Nephron (organoid): ENCODE results near the gene MAP2K7.

Source experiments
- H3K27ac Mint-ChIP-seq, 3 experiments: 2 replicates each; pipeline ENCODE4 v1.8.0; 2020; ENCODE audit warnings: mixed read lengths in 3 of 3, mild to moderate bottlenecking in 2 of 3, moderate library complexity in 1 of 3
- H3K27me3 Mint-ChIP-seq: 2 replicates; pipeline ENCODE4 v1.8.0; 2021; ENCODE audit warnings: low read depth, mild to moderate bottlenecking, moderate library complexity, mixed read lengths
- H3K36me3 Mint-ChIP-seq: 2 replicates; pipeline ENCODE4 v1.8.0; 2020; ENCODE audit warnings: low read depth, mixed read lengths
- H3K4me1 Mint-ChIP-seq: 2 replicates; pipeline ENCODE4 v1.8.0; 2020; ENCODE audit warnings: mixed read lengths
- H3K4me3 Mint-ChIP-seq, 3 experiments: 2 replicates each; pipeline ENCODE4 v1.8.0; 2020; ENCODE audit warnings: mild to moderate bottlenecking in 3 of 3, mixed read lengths in 3 of 3, moderate library complexity in 2 of 3
- H3K9me3 Mint-ChIP-seq: 2 replicates; pipeline ENCODE4 v1.8.0; 2020; ENCODE audit warnings: mixed read lengths
- TF ChIP-seq, protein P1 (sequence below), 3 experiments: fragments of 200-600 bp; sonication (generic); IDR thresholded peaks; one replicate each; pipeline ENCODE4 v1.5.0; 2021; ENCODE audit warnings: antibody characterized with exemption in 3 of 3; ENCODE audit not compliant: unreplicated experiment in 3 of 3

The MAP2K7 gene

DNA sequence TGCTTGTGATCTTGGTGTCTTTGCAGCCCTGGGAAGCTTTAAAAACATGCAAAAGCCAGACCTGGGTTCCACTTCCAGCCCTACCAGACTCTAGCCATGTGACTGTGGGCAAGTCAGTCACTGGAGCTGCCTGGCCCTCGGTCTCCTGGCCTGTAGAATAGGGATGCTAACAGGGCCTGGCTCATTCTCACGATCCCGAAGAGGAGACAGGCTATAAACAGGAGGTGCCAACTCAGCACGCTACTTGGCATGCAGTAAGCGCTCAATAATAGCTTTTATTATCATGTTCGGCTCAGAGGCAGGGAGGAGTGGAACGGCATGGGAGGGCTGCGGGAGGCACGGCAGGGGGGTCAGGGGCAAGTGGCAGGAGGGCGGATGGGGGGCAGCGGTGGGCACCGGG lies 20.6 kb downstream of the MAP2K7 start:
- Mint-ChIP-seq H3K27ac (peak overlapping the region in 1 of 3 experiments; percentile 48), H3K4me3 (peak overlapping the region; percentile 76 to 87 (median 84)), H3K36me3 (peaks cover 5% of the 10 kb centered on the region), H3K4me1 (peaks cover 34% of the 10 kb centered on the region), H3K27me3 (peaks cover 13% of the 10 kb centered on the region), H3K9me3 (no peaks in the 10 kb centered on the region)
- TF ChIP-seq, protein P1, sequence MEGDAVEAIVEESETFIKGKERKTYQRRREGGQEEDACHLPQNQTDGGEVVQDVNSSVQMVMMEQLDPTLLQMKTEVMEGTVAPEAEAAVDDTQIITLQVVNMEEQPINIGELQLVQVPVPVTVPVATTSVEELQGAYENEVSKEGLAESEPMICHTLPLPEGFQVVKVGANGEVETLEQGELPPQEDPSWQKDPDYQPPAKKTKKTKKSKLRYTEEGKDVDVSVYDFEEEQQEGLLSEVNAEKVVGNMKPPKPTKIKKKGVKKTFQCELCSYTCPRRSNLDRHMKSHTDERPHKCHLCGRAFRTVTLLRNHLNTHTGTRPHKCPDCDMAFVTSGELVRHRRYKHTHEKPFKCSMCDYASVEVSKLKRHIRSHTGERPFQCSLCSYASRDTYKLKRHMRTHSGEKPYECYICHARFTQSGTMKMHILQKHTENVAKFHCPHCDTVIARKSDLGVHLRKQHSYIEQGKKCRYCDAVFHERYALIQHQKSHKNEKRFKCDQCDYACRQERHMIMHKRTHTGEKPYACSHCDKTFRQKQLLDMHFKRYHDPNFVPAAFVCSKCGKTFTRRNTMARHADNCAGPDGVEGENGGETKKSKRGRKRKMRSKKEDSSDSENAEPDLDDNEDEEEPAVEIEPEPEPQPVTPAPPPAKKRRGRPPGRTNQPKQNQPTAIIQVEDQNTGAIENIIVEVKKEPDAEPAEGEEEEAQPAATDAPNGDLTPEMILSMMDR (IDR thresholded peaks at IDR 0.05; ENCODE audit: unreplicated experiment in 3 of 3) = no peak

DNA sequence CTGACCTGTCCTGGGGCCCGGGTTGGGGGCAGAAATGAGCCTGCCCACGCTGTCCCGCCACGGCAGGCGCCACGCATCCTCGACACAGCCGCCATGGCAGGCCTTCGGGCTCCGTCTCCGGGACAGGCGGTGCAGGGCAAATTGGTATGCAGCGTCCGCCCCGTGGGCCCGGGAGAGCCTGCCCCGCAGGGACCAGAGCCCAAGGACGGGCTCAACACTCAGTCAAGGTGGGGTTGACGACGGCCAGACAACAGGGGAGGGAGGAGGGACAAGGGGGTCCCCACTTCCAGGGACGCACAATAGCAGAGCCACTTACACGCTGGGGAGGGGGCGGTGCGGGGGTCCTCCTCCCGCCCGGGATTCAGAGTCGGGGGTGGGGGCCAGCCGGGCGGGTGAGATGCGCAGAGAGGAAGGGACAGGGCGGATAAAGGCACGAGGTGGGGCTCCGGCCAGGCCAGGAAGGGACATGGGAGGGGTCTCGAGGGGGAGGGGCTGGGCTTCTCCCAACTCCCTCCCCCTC lies 21.0 kb downstream of the MAP2K7 start:
- peaks cover 31% of the 10 kb centered on the region for H3K4me1 Mint-ChIP-seq
- H3K9me3 Mint-ChIP-seq = no peaks in the 10 kb centered on the region
- H3K27ac Mint-ChIP-seq = no peak overlapping the region
- H3K4me3 Mint-ChIP-seq = peak overlapping the region in 2 of 3 experiments; percentile 56 to 68
- H3K36me3 Mint-ChIP-seq = peaks cover 5% of the 10 kb centered on the region
- TF ChIP-seq, protein P1 (IDR thresholded peaks at IDR 0.05; ENCODE audit: unreplicated experiment in 3 of 3) = no peak
- H3K27me3 Mint-ChIP-seq = peaks cover 10% of the 10 kb centered on the region

DNA sequence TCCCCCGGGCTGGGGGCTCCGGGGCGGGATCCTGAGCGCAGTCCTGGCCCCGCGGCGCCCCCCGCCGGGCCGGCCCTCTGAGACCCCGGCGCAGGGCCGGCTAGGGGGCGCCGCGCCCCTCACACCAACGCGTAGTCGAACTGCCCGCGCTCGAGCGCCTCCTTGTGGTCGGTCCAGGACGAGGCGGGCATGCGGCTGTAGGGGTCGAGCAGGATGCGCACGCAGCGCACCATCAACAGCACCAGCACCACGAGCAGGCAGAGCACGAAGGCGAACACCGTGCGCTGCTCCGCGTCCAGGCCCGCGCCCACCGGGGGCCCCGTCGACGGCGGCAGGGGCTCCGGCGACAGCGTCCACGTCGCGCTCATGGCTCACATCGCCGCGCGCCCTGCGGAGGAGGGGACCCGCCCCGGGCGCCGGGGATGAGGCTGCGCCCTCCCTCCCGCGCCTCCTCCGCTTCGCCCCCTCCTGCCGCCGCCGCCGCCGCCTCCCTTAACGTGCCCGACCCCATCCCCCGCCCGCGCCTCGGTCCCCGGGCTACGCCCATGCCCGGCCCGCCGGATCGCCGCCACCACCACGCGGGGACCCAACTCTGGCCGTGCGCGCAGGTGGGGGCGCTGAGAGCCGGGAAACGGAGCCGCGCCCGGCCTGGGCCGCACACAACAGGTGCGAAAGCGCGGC lies 21.6 kb downstream of the MAP2K7 start:
- peak overlapping the region in 2 of 3 experiments; percentile 74 to 86 for H3K27ac Mint-ChIP-seq
- H3K4me3 Mint-ChIP-seq = peak overlapping the region; percentile 87 to 93 (median 91)
- no peaks in the 10 kb centered on the region for H3K9me3 Mint-ChIP-seq
- peaks cover 5% of the 10 kb centered on the region for H3K36me3 Mint-ChIP-seq
- peaks cover 4% of the 10 kb centered on the region for H3K27me3 Mint-ChIP-seq
- H3K4me1 Mint-ChIP-seq = peaks cover 25% of the 10 kb centered on the region
- TF ChIP-seq, protein P1 (IDR thresholded peaks at IDR 0.05; ENCODE audit: unreplicated experiment in 3 of 3) = peak; percentile 95 to 99 (median 96)

DNA sequence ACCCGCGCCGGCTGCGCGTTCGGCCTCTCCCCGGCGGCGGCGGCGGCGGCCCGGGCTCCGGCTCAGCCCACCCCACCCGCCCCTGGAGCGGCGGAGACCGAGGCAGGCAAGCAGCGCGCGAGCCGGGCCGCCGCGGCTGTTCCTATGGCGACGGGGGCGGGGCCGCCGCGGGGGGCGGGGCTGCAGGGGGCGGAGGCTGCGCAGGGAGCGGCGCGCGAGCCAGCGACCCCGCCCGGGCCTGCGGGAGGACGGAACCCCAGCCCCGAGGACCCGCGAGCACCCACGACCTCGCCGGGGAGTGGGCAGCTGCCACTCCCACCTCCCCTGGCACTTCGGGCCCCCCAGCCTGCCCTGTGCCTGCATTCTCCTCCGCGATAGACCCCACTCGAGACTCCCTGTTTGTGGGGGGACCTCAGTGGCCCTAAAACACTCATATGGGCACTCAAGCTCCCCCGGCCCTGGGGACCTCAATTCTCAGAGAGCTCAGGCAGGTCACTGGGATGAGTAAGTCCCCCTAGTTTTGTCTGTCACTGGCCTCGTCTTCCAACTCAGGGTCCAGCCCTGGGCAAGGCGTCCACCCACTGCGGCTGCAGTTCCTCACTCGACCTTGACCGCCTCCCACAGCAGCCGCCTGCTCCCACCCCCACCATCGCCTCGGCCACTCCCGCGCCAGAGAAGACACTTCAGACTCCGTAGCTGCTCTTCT lies 22.5 kb downstream of the MAP2K7 start, which contains the start of gene CTXN1:
Gene CTXN1 (minus strand): TSS at position 115 of the 706 bp plus-strand sequence. CDS start 597 bp downstream, outside the sequence.
- Mint-ChIP-seq H3K4me3 (peak within 1 kb of the TSS; percentile 88 to 93 (median 91)), H3K4me1 (peaks cover 20% of the 10 kb centered on the region), H3K36me3 (peaks cover 5% of the 10 kb centered on the region), H3K9me3 (no peaks in the 10 kb centered on the region), H3K27me3 (no peaks in the 10 kb centered on the region), H3K27ac (peak within 1 kb of the TSS; percentile 75 to 91 (median 86))
- TF ChIP-seq, protein P1 (IDR thresholded peaks at IDR 0.05; ENCODE audit: unreplicated experiment in 3 of 3) = peak; percentile 8 to 9 (median 9)

DNA sequence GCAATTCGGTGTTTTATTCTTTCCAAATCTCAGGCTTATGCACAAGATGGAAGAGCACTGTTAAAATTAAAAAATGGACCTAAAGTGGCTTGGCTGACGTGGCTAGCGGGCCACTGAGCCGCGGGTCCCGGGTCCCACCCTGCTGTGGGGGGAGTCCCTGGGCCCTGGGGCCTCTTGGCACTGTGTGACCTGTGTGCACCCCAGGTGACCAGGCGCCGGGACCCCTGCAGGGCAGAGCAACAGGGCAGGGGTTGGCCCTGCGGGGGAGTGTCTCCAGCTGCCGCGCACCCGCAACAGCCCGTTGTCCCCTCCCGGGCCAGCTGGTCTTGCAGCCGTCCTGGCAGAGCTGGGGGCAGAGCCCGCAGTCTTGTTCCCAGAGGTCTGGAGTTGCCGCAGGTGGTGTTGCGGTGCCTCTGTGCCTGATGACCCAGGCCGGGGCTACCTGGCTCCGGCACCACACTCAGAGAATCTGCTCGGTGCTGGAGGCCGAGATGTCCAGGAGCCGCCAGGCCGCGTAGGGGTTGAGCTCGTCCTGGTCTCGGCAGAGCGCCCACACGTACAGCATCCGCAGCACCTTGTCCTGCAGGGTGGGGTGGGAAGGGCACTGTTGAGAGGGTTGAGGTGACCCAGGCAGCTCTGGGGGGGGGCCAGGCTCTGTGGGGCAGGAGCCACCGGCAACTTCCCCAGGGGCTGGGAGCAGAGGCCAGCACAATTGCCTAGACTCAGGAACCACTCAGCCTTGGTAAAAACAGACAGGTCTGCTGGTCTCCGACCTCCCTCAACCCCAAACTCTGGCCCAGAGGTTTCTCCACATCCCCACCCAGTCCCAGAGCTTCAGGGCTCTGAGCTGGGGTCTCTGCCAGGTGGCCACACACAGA lies 23.3 kb downstream of the MAP2K7 start:
- H3K9me3 Mint-ChIP-seq = no peaks in the 10 kb centered on the region
- no peaks in the 10 kb centered on the region for H3K27me3 Mint-ChIP-seq
- peaks cover 18% of the 10 kb centered on the region for H3K4me1 Mint-ChIP-seq
- peak overlapping the region; percentile 85 to 90 (median 88) for H3K4me3 Mint-ChIP-seq
- H3K27ac Mint-ChIP-seq = peak overlapping the region; percentile 71 to 91 (median 75)
- H3K36me3 Mint-ChIP-seq = peaks cover 5% of the 10 kb centered on the region
- TF ChIP-seq, protein P1 (IDR thresholded peaks at IDR 0.05; ENCODE audit: unreplicated experiment in 3 of 3) = peak in 1 of 3 experiments; percentile 1
